ENCODE measurements around the gene CRYGA. TPM values are rescaled to one million over a fixed set of nuclear protein-coding genes. Genes with fewer than 3 reads are reported as not detected.

The CRYGA gene
- total and polyA plus RNA-seq, 7 donors, result not detected

- ATAC-seq (no peak), DNase-seq (no peak)
- no peak overlapping the region for H3K4me3 ChIP-seq
- H3K9me3 ChIP-seq, result no peaks in the 10 kb centered on the region
- no peak overlapping the region for H3K27ac ChIP-seq
- intact Hi-C loops (cut with DNase I), result no loop called here
- WGBS, 3 donors, result 34 to 37% (median 36%) methylated on average over 8 of the region's 8 CpGs
- no peaks in the 10 kb centered on the region for H3K27me3 ChIP-seq (ENCODE audit: insufficient read depth in 3 of 3, low read length in 2 of 3)
- TF ChIP-seq, protein P1, sequence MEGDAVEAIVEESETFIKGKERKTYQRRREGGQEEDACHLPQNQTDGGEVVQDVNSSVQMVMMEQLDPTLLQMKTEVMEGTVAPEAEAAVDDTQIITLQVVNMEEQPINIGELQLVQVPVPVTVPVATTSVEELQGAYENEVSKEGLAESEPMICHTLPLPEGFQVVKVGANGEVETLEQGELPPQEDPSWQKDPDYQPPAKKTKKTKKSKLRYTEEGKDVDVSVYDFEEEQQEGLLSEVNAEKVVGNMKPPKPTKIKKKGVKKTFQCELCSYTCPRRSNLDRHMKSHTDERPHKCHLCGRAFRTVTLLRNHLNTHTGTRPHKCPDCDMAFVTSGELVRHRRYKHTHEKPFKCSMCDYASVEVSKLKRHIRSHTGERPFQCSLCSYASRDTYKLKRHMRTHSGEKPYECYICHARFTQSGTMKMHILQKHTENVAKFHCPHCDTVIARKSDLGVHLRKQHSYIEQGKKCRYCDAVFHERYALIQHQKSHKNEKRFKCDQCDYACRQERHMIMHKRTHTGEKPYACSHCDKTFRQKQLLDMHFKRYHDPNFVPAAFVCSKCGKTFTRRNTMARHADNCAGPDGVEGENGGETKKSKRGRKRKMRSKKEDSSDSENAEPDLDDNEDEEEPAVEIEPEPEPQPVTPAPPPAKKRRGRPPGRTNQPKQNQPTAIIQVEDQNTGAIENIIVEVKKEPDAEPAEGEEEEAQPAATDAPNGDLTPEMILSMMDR (IDR thresholded peaks at IDR 0.05), result no peak
- no peaks in the 10 kb centered on the region for H3K36me3 ChIP-seq (ENCODE audit: insufficient read depth in 1 of 2, low read depth in 1 of 2)
- H3K4me1 ChIP-seq, result no peaks in the 10 kb centered on the region
Measured at GRCh38 chr2:208134928-208135586, 28.3 kb downstream of the CRYGA start.

GRCh38 chr2:208130712-208131110 lies 32.7 kb downstream of the CRYGA start:
- DNase-seq (no peak), ATAC-seq (no peak)
- 65 to 69% (median 66%) methylated on average over 6 of the region's 6 CpGs for WGBS, 3 donors
- Histone ChIP-seq H3K27ac (no peak overlapping the region), H3K36me3 (ENCODE audit: insufficient read depth in 1 of 2, low read depth in 1 of 2) (no peaks in the 10 kb centered on the region), H3K4me1 (no peaks in the 10 kb centered on the region), H3K9me3 (no peaks in the 10 kb centered on the region), H3K27me3 (ENCODE audit: insufficient read depth in 3 of 3, low read length in 2 of 3) (peaks cover 0 to 15% (median 0%) of the 10 kb centered on the region in 3 donors), H3K4me3 (no peak overlapping the region)
- TF ChIP-seq, protein P1 (IDR thresholded peaks at IDR 0.05), result no peak
- intact Hi-C loops (cut with DNase I), result no loop called here

DNA sequence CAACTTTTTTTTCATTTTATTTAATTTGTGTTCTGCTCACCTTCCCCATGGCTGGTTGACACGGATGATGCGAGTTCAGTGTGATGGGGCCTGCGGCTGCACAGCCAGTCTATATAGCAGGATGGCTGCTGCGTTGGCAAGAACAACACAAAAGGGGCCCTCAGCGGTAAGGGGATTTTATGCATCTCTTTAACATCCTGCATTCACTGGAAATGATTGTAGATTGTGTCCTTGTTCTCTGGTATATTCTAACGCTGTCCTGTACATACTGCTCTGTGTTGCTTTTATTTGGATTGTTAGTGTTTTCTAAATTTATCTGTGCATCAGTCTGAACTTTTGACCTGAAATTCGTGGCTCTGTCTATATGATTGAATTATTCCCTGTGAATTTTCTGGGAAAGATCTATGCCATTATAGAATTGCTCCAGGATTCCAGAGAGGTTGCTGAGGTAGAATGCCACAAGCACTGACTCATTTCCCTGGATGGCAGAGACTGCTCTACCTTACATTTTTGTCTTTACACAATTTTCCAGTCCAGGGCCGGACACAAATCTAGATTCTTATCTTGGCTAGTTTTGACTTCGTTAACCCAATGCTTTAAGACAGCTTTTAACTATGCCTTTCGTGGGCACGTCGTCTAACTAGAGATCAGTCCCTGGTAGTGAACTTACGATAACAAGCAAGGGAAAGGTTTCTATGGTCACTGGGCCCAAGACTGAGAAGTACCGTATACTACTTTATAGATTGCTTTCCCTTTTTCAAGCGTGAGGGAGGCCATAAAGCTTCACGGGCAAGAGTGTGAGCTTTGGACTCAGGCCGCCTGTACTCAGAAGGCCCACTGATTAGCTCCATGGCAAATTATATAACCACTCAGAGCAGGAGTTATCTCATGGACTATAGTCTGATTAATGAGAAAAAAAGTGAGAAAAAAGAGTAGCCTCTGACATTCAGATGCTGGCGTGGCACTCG lies 33.4 kb downstream of the CRYGA start, which contains the start of gene CRYGC:
TSS of gene CRYGC (minus strand) at position 85 of the 968 bp plus-strand sequence. CDS start at position 49, 36 bp downstream.
- 68 to 69% (median 68%) methylated on average over 19 of the region's 19 CpGs for WGBS, 3 donors
- intact Hi-C loops (cut with DNase I), result no loop called here

DNA sequence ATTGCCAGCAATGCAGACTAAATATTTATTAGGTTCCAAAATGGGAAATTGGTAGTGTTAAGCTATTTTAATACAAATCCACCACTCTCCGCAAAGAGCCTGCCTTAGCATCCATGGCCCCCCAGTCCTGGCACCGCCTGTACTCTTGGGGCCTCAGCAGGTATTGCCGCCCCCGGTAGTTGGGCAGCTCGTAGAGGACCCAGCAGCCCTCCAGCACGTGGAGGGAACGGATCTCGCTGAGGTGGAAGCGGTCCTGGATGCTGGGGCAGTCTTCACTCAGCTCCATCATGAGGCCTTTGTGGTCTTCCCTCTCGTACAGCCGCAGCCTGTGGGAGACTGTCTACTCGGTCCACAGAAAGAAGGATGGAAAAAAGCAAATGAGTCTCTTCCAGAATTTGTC lies 35.3 kb downstream of the CRYGA start:
- no peak for DNase-seq
- Histone ChIP-seq H3K4me1 (no peaks in the 10 kb centered on the region), H3K36me3 (ENCODE audit: insufficient read depth in 1 of 2, low read depth in 1 of 2) (no peaks in the 10 kb centered on the region), H3K9me3 (no peaks in the 10 kb centered on the region), H3K27me3 (ENCODE audit: insufficient read depth in 3 of 3, low read length in 2 of 3) (peaks cover 0 to 29% (median 0%) of the 10 kb centered on the region in 3 donors), H3K27ac (no peak overlapping the region), H3K4me3 (no peak overlapping the region)
- intact Hi-C loops (cut with DNase I), result no loop called here
- 89 to 92% (median 90%) methylated on average over 12 of the region's 12 CpGs for WGBS, 3 donors
- ATAC-seq, result no peak
- TF ChIP-seq, protein P1 (IDR thresholded peaks at IDR 0.05), result no peak

More for the DNA sequence above, 33.4 kb downstream of the CRYGA start, which contains the start of gene CRYGC:
- H3K9me3 ChIP-seq, result no peaks in the 10 kb centered on the region
- H3K36me3 ChIP-seq (ENCODE audit: insufficient read depth in 1 of 2, low read depth in 1 of 2), result no peaks in the 10 kb centered on the region
- no peak within 1 kb of the TSS for H3K4me3 ChIP-seq
- DNase-seq, result no peak
- ATAC-seq, result no peak
- peaks cover 0 to 22% (median 0%) of the 10 kb centered on the region in 3 donors for H3K27me3 ChIP-seq (ENCODE audit: insufficient read depth in 3 of 3, low read length in 2 of 3)
- H3K4me1 ChIP-seq, result no peaks in the 10 kb centered on the region
- TF ChIP-seq, protein P1 (IDR thresholded peaks at IDR 0.05), result no peak
- no peak within 1 kb of the TSS for H3K27ac ChIP-seq
